Activated CD8-positive, alpha-beta memory T cell treated with anti-CD3 and anti-CD28 coated beads for 48 hours (primary cell): ENCODE results near the gene TPST1.

Source experiments
- DNase-seq, 3 experiments: peaks; one replicate each; pipeline ENCODE4 v3.0.0-alpha.2; 2020; ENCODE audit warnings: low read depth in 2 of 3, low spot score in 2 of 3

The TPST1 gene

GRCh38 chr7:66237906-66238772 lies 33.0 kb downstream of the TPST1 start:
- DNase-seq, result no peak

DNA sequence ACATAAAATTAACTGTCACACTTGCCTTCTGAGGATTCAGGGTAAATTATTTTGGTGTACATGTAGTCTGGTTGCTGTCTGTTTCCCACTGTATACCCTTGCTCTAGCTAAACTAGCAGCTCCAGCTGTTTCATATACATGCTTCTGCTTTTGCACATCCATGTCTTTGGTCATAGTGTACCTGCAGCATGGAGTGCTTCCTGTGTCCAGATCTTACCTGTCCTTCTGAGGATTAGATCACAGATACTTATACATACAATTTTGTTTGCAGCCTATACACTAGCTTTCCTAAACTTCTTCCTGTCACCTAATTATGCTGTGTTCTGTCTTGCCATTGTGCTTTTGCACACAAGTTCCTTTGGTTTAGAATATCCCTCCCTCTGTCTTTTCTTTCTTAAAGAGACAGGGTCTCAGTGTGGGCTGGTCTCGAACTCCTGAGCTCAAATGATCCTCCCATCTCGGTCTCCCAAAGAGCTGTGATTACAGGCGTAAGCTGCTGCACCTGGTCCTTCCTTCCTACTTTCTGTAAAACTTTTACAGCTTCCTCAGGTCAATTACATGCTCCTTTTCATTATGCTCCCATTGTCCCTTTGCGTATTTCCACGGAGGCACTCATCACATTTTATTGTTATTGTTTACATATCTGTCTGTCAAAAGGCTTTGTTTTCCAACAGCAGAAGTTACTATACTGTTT lies 33.8 kb downstream of the TPST1 start:
- no peak for DNase-seq

DNA sequence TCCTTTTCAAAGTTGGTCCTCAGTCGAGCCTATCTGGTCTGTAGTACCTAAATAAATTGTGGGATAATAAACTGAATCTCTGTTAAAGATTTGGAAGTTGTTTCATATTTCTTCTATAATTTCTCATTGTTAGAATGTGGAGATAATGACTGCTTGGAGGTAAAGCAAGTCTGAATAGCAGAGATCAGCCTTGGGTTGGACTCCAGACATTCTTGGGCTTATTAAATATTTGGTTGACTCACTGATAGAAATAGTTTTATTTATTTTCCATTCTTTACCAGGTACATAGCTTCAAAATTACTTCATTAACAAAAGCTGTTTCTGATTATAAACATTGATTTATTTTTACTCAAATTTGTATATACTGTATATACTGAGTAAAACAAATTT lies 34.3 kb downstream of the TPST1 start:
- DNase-seq, result no peak

DNA sequence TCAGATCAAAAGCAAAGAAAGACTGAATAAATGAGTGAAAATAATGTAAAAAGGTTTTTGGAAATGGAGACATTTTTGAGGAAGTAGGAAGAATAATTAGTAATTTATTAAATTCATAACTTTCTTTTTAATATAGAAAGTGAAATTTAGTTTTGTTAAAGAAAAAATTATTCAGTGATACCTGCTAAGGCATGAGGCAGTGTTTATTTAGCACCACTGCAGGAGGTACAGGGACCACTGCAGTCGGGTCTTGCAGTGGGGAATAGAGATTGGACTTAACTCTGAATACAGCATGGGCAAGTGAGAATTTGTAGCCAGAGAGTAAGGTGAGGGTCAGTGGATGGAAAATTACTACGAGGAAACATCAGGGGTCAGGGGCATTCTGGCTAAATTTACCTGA lies 39.9 kb downstream of the TPST1 start:
- DNase-seq, result no peak

DNA sequence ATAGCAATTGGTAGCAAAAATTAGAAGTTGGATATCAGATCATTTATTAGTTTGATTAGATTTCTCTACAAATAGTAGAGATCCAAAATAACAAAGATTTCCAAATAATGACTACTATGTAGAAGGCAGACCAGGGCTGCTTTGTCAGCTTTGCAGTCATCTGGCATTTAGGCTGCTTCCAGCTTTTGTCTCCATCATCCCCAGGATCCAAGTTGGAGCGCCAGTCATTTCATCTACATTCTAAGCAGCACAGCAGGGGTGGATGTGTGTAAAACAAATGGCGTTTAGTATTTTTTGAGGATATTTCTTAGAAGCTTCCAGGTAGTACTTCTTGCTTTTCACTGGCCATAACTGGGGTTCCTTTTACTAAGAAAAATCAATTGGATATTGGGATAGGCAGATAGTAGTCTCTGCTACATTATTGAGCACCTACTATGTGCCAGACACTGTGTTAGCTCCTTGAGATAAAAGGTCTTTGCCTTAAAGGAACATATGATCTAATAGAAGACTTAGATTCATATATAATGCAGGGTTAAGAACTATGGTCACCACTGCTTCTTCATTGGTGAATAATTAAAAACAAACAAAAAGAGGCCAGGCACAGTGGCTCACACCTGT lies 41.5 kb downstream of the TPST1 start:
- no peak for DNase-seq

GRCh38 chr7:66247380-66248078 lies 42.4 kb downstream of the TPST1 start:
- no peak for DNase-seq

- DNase-seq, result no peak
Observed at GRCh38 chr7:66250711-66251110, 45.6 kb downstream of the TPST1 start.

DNA sequence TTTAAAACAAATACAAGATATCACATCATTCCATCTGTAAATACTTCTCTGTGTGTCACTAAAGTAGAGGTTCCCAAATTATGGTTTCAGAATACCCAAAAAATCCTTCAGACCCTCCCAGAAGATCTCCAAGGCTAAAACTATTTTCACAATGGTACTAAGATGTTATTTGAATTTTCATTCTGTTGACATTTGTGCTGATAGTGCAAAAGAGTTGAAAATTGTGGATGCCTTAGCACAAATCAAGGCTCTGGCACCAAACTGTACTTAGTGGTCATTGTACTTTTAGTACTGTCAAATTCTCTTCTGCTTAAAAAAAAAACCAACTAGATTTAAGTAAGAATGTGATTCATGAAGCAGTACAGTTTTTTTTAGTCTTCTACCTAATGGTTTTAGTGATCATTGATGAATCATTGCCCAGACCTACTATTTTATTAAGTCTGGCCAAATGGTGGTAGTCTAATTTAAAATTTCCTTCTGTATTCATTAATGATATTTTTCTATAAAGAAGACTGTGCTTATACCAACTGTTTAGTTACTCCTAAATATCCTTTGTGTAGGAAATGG lies 50.5 kb downstream of the TPST1 start:
- no peak for DNase-seq

GRCh38 chr7:66256281-66256680 lies 51.1 kb downstream of the TPST1 start:
- DNase-seq, result no peak

DNA sequence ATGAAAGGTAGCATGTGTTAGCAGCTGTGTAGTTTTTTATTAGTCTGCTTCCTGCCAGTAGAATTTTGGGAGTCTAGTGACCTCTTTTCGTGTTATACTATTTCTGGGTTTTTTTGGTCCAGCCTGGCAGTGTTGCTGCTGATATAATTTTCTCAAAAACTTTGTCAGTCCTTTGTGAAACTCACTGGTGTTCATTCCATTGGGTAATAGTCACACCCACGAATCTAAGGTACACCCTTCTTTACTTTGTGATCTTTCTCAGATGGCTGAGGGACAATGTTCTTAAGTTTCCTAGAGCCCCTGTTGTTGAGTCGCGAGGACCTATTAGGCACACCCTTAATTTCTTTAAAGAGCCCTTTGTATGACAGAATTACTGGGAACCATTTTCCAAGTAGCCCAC lies 52.3 kb downstream of the TPST1 start:
- DNase-seq, result no peak

DNA sequence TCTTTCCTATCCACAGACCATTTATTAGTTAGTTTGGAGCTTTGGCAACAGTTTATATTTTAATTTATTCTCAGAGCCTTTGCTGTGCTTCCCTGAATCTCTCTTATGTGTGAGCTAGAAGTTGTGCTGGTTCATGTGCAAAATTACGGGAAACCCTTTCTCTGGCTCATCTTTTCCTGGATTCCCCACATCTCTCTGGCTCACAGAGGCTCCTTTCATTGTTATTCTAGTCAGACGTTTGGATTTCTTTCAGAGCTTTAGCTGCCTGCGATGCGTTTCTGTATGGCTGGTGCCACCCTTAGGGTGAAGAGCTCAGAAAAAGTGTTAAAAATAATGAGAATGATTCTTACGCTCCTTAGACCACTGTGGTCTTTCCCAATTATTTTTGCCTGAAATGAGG lies 53.3 kb downstream of the TPST1 start:
- DNase-seq, result no peak

DNA sequence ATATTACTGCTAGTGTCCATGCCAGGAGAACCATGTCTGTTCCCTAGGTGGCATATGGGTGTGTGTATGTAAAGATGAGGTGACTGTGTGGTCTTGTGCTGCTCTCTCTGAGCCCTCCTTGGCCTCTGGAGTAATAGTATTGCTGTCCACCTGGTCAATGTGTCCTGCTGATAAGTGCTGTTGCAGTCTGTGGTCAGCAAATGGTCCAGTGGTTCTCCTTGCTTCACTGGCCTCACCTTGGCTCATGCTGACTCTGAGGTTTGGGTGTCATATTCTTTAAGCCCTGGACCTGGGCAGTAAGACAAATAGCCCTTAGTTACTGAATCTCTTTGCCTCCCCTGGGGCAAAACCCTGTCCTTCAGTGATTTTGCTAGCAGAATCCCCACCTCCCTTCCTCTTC lies 56.8 kb downstream of the TPST1 start:
- no peak for DNase-seq

DNA sequence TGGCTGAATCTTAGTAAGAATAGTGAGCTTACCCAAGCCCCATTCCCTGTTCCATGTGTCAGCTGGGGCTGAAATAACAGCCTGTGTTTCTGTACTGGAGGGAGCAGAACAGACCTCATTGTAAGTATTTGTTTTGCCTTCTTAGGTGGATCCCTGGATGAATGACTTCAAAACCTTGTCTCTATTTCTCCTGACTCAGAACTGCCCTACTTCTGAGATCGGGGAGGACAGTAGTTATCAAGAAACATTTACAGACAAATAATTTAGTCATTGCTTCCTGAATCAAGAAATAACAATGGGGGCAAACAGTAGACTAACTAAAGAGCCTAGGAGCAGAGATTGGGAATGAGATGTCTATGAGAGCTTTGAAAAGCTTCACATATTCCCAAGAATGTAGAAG lies 58.8 kb downstream of the TPST1 start:
- DNase-seq, result no peak

DNA sequence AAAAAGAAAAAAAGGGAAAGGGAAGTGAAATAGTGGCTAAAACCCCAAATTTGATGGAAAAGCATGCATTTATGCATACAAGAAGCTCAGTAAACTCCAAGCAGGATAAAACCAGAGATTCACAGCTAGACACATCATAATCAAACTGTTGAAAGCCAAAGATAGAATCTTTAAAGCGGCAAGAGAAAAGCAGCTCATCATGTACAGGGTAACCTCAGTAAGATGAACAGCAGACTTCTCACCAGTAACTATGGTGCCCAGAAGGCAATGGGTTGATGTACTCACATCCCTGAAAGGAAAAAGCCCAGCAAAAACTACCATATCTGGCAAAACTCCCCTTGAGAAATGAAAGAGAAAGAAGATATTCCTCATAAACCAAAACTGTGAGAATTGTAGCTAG lies 60.4 kb downstream of the TPST1 start:
- no peak for DNase-seq

GRCh38 chr7:66267249-66267648 lies 62.1 kb downstream of the TPST1 start:
- DNase-seq, result no peak

DNA sequence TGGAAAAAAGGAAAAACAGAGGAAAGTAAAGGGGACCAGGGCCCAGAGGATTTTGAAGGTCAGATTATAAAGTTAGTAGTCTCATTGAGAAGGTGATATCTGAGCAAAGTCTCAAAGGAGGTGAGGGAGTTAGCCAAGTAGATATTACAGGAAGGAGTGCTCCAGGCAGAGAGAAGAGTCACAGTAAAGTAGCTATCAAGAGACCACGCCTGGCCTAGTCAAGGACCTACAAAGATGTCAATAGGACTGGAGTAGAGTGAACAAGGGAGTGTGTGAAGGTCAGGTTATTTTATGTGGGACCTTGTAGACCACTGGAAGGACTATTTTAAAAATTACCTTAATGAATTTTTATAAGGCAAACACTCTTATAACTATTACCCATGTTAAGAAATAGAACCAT lies 64.8 kb downstream of the TPST1 start:
- DNase-seq, result no peak

DNA sequence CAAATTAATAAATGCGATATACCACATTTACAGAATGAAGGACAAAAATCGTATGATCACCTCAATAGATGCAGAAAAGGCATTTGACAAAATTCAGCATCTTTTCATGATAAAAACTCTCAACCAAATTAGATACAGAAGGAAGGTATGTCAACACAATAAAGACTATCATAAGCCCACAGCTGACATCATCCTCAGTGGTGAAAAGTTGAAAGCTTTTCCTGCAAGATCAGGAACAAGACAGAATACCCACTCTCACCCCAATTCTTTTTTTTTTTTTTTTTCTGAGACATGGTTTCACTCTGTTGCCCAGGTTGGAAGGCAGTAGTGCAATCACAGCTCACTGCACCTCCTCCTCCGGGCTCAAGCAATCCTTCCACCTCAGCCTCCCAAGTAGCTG lies 67.2 kb downstream of the TPST1 start:
- DNase-seq, result no peak

DNA sequence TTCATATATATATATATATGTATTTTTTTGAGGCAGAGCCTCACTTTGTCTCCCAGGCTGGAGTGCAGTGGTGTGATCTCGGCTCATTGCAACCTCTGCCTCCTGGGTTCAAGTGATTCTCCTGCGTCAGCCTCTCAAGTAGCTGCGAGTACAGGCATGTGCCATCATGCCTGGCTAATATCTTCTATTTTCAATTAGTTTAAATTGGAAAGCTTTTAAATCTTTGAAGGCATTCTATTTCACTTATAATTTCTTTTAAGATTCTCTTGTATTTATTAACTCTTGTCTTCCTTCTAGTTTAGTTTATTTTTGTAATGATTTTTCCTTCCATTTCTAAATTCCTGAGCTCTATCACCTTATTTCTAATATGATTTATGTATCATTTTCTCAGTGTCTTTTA lies 71.2 kb downstream of the TPST1 start:
- DNase-seq, result no peak

DNA sequence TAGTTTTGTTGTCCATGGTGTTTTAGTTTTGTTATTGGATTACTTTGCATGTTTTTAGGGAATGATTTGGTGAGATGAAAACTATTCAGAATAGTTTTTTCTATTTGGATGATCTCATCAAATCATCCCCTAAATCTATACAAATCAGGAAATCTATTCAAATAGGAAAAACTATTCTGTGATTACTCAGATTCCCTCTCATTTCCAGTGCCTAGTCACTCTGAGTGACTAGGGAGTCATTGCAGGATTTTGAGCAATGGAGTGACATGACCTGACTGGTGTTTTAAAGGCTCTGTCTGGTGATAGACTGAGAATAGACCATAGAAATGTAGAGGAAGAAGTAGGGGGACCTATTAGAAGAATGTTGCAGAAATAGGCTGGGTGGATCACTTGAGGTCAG lies 72.4 kb downstream of the TPST1 start:
- DNase-seq, result no peak

GRCh38 chr7:66279912-66280311 lies 74.8 kb downstream of the TPST1 start:
- DNase-seq, result no peak
